Measurements from ENCODE around the gene SF3A1. TPM values are rescaled to one million over a fixed set of nuclear protein-coding genes. Genes with fewer than 3 reads are reported as not detected.
"Not testable (repeated sequence)": the region's sequence is repeated elsewhere in the genome, so short reads cannot be mapped to it uniquely, and the experiment has no call there.

SF3A1 gene
- total and polyA plus RNA-seq, 2 of the 8 experiments (the other 6 are each of a cell fraction or from before 2014, with no cell fraction given): 27.8 to 285 TPM

DNA sequence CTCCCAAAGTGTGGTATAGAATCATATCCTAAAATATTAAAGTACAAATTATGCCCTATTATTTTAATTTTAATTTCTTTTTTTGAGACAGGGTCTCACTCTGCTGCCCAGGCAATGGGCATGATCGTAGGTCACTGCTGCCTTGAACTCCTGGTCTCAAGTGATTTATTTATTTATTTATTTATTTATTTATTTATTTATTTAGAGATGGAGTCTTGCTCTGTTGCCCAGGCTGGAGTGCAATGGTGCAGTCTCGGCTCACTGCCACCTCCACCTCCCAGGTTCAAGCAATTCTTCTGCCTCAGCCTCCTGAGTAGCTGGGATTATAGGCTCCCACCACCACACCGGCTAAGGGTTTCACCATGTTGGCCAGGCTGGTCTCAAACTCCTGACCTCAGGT is 44.3 kb upstream of the SF3A1 start:
- not testable (repeated sequence) for H3K79me2 ChIP-seq (ENCODE audit: control insufficient read depth in 1 of 2, insufficient read depth in 2 of 2, low read length in 2 of 2)

More for the DNA sequence above, 44.3 kb upstream of the SF3A1 start:
- Histone ChIP-seq H3K4me1 (replicated peaks in 1 of 4; ENCODE audit: control insufficient read depth in 3 of 4, insufficient read depth in 4 of 4, low read length in 3 of 4) (peaks cover 7 to 16% (median 10%) of the 10 kb centered on the region in 4 experiments), H3K27me3 (replicated peaks in 1 of 4; ENCODE audit: control insufficient read depth in 3 of 4, extremely low read depth in 1 of 4, insufficient read depth in 3 of 4, low read length in 3 of 4) (peaks cover 0 to 16% (median 8%) of the 10 kb centered on the region in 4 experiments; a peak in 5 of 7 replicates)
- H3K4me2 ChIP-seq (ENCODE audit: insufficient read depth in 1 of 2, low read depth in 2 of 2, low read length in 2 of 2); H2BK120ac ChIP-seq (replicated peaks; ENCODE audit: low read depth, low read length); H3K56ac ChIP-seq (replicated peaks; ENCODE audit: insufficient read length, low read depth, low read length); H4K5ac ChIP-seq (ENCODE audit: insufficient read length, low read depth, low read length); FAIRE-seq; H3K36me3 ChIP-seq (ENCODE audit: control insufficient read depth in 2 of 4, insufficient read depth in 4 of 4, low read length in 3 of 4); H3K27ac ChIP-seq (ENCODE audit: low read depth, low read length); H3K9me3 ChIP-seq (ENCODE audit: insufficient read depth in 2 of 2, low read depth in 1 of 2, low read length in 1 of 2); H4K91ac ChIP-seq (replicated peaks; ENCODE audit: insufficient read length, low read length); H2BK15ac ChIP-seq (ENCODE audit: low read length); H2AFZ ChIP-seq (ENCODE audit: low read length); H3K23ac ChIP-seq (ENCODE audit: insufficient read length); H2AK5ac ChIP-seq (ENCODE audit: low read depth, low read length); H3K23me2 ChIP-seq (ENCODE audit: low read depth, low read length); H3K4me3 ChIP-seq (ENCODE audit: extremely low read depth in 1 of 4, insufficient read depth in 2 of 4, low read depth in 3 of 4, low read length in 4 of 4); POLR2A ChIA-PET (ENCODE audit: partially characterized antibody); H3K79me1 ChIP-seq (ENCODE audit: low read depth, low read length); DNase-seq (ENCODE audit: low read depth in 1 of 2, low spot score in 2 of 2); H4K8ac ChIP-seq (ENCODE audit: extremely low read depth, insufficient read depth, low read length); H3K9ac ChIP-seq (replicated peaks in 1 of 4; ENCODE audit: extremely low read depth in 1 of 4, low read depth in 3 of 4, low read length in 3 of 4); H2BK12ac ChIP-seq (ENCODE audit: low read depth, low read length); H3K4ac ChIP-seq (replicated peaks; ENCODE audit: insufficient read length, low read depth, low read length); H2BK5ac ChIP-seq (ENCODE audit: low read depth, low read length); H3K18ac ChIP-seq (ENCODE audit: extremely low read depth, low read length); H4K20me1 ChIP-seq (replicated peaks in 1 of 2; ENCODE audit: control insufficient read depth in 1 of 2, insufficient read depth in 2 of 2, low read length in 2 of 2); H3K14ac ChIP-seq (ENCODE audit: insufficient read length); H2BK20ac ChIP-seq (ENCODE audit: low read length): not testable (repeated sequence)
- CTCF ChIA-PET (ENCODE audit: partially characterized antibody): interaction anchor here (1.2 to 2.8 kb wide), 4 partner anchors 8 to 113 kb away, joined by 4 to 15 read pairs (median 6); no protein-coding TSS in a partner anchor
- 90% methylated on average over 3 of the region's 3 CpGs; no CpG with 5 or more reads in 1 of the 2 experiments for WGBS, 2 experiments (ENCODE audit: extremely low coverage in 1 of 2, insufficient coverage in 1 of 2, insufficient read length in 1 of 2, insufficient replicate concordance in 2 of 2, low coverage in 1 of 2, low lambda C conversion rate in 2 of 2, missing lambda C conversion rate in 1 of 2)
